Neural cell (in vitro differentiated cells): ENCODE results near the gene TMCC1. TPM values are rescaled to one million over a fixed set of nuclear protein-coding genes. Genes with fewer than 3 reads are reported as not detected.

ENCODE experiments used
- H2AFZ ChIP-seq: fragments of 200-600, 300-800 bp; sonication (generic), shearing (Covaris generic); 2 replicates; pipeline ENCODE4 v1.6.0; 2014; ENCODE audit warnings: low read depth, mild to moderate bottlenecking, antibody characterized with exemption, low read length, moderate library complexity
- H3F3A ChIP-seq: fragments of 200-600 bp; shearing (Covaris generic); 2 replicates; pipeline ENCODE4 v1.6.1; 2016; ENCODE audit warnings: mild to moderate bottlenecking, moderate library complexity, mixed read lengths, antibody characterized with exemption, low read length; ENCODE audit not compliant: insufficient read depth, poor library complexity, severe bottlenecking
- H3K27ac ChIP-seq: fragments of 200-600, 300-800 bp; sonication (generic), shearing (Covaris generic); 2 replicates; pipeline ENCODE4 v1.5.1; 2014; ENCODE audit warnings: mild to moderate bottlenecking, low read length, moderate library complexity
- H3K27me3 ChIP-seq: fragments of 300-800, 200-600 bp; sonication (generic), shearing (Covaris generic); 2 replicates; pipeline ENCODE4 v1.6.0; 2014; ENCODE audit warnings: mild to moderate bottlenecking, low read depth, low read length, moderate library complexity; ENCODE audit not compliant: insufficient read depth
- H3K36me3 ChIP-seq: fragments of 300-800, 200-600 bp; sonication (generic), shearing (Covaris generic); 2 replicates; pipeline ENCODE4 v1.5.1; 2014; ENCODE audit warnings: mild to moderate bottlenecking, antibody characterized with exemption, low read length, moderate library complexity; ENCODE audit not compliant: insufficient read depth
- H3K4me2 ChIP-seq: fragments of 300-800, 200-600 bp; sonication (generic), shearing (Covaris generic); 2 replicates; pipeline ENCODE4 v1.6.0; 2014; ENCODE audit warnings: mild to moderate bottlenecking, low read length
- H3K4me3 ChIP-seq: fragments of 300-800, 200-600 bp; sonication (generic), shearing (Covaris generic); 2 replicates; pipeline ENCODE4 v1.5.1; 2014; ENCODE audit warnings: mild to moderate bottlenecking, low read length, moderate library complexity
- H3K79me2 ChIP-seq: fragments of 200-600 bp; shearing (Covaris generic); replicated peaks from 2 replicates; pipeline ENCODE4 v1.6.0; 2014; ENCODE audit warnings: mild to moderate bottlenecking, low read length, moderate library complexity; ENCODE audit not compliant: insufficient read depth
- H3K9ac ChIP-seq: fragments of 300-800, 200-600 bp; sonication (generic), shearing (Covaris generic); 2 replicates; pipeline ENCODE4 v1.6.1; 2016; ENCODE audit warnings: mild to moderate bottlenecking, low read length, mixed read lengths
- H3K9me2 ChIP-seq: fragments of 200-600 bp; shearing (Covaris generic); 2 replicates; pipeline ENCODE4 v1.6.1; 2016; ENCODE audit warnings: mild to moderate bottlenecking, low read length, mixed read lengths; ENCODE audit not compliant: insufficient read depth
- H3K9me3 ChIP-seq: fragments of 200-600, 300-800 bp; sonication (generic), shearing (Covaris generic); 2 replicates; pipeline ENCODE4 v1.6.1; 2016; ENCODE audit warnings: mild to moderate bottlenecking, mixed run types, low read length, moderate library complexity, mixed read lengths
- H4K20me1 ChIP-seq: fragments of 200-600 bp; shearing (Covaris generic); 2 replicates; pipeline ENCODE4 v1.6.1; 2016; ENCODE audit warnings: mild to moderate bottlenecking, mixed run types; ENCODE audit not compliant: insufficient read depth
- CTCF ChIP-seq: fragments of 450-650 bp; IDR thresholded peaks from 2 replicates; pipeline ENCODE4 v1.5.1; 2014; ENCODE audit warnings: antibody characterized with exemption, mild to moderate bottlenecking, moderate library complexity; ENCODE audit not compliant: poor library complexity, severe bottlenecking
- EP300 ChIP-seq: fragments of 450-650 bp; conservative IDR thresholded peaks from 2 replicates; pipeline ENCODE4 v1.6.1; 2014; ENCODE audit warnings: antibody characterized with exemption, mild to moderate bottlenecking, moderate library complexity; ENCODE audit not compliant: poor library complexity, severe bottlenecking
- EZH2 ChIP-seq: fragments of 200-600, 300-800 bp; shearing (Covaris generic), sonication (generic); IDR thresholded peaks from 2 replicates; pipeline ENCODE4 v1.6.1; 2014; ENCODE audit warnings: antibody characterized with exemption, low read length, borderline replicate concordance, mild to moderate bottlenecking; ENCODE audit not compliant: insufficient read depth, poor library complexity, severe bottlenecking
- MXI1 ChIP-seq: fragments of 450-650 bp; conservative IDR thresholded peaks from 2 replicates; pipeline ENCODE4 v1.6.1; 2014; ENCODE audit warnings: antibody characterized with exemption, mild to moderate bottlenecking; ENCODE audit not compliant: poor library complexity, severe bottlenecking
- POLR2AphosphoS5 ChIP-seq: IDR thresholded peaks from 2 replicates; pipeline ENCODE4 v1.6.1; 2012
- RAD21 ChIP-seq: fragments of 450-650 bp; conservative IDR thresholded peaks from 2 replicates; pipeline ENCODE4 v1.6.1; 2014; ENCODE audit warnings: antibody characterized with exemption, mild to moderate bottlenecking, moderate library complexity
- SMC3 ChIP-seq: fragments of 450-650 bp; conservative IDR thresholded peaks from 2 replicates; pipeline ENCODE4 v1.6.1; 2014; ENCODE audit warnings: antibody characterized with exemption, mild to moderate bottlenecking, moderate library complexity; ENCODE audit not compliant: poor library complexity
- TAF1 ChIP-seq: IDR thresholded peaks from 2 replicates; pipeline ENCODE4 v1.6.1; 2012; ENCODE audit warnings: low read depth
- polyA plus RNA-seq: library from polyadenylated mRNA; depleted of rRNA; stranded (reverse); fragments of >200 nt; gene quantifications from 2 replicates; pipeline ENCODE4 v1.2.3, GENCODE V29; 2014
- TF ChIP-seq, protein P1 (sequence below): IDR thresholded peaks from 2 replicates; pipeline ENCODE4 v1.6.1; 2012; ENCODE audit warnings: borderline replicate concordance

TMCC1 gene
- polyA plus RNA-seq, 1 donor from 2014 or later, result 25.0 TPM

DNA sequence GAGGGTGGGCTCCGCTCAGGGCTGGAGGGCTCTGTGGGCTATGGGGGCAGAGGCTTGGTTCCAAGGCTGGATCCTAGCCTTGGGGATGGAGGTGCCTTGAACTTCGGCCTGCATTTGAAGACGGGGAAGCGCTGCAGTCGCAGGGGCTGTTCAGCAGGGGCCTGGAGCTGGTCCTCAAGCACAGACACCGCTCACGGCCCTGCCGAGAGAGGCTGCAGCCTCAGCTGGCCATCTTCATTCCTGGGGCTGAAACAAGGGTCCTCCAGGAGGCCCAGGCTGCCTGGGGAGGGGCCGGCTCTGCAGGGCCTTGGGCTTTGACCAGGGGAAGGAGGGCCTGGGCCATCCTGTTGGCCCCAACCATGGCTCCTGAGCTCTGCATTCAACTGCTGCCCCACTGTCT, 261.5 kb downstream of the TMCC1 start:
- Histone ChIP-seq H3F3A (no peaks in the 10 kb centered on the region), H2AFZ (no peak overlapping the region)

GRCh38 chr3:129629011-129629410, 264.5 kb downstream of the TMCC1 start:
- Histone ChIP-seq H3K27me3 (peaks cover 14% of the 10 kb centered on the region), H2AFZ (no peak overlapping the region), H3K36me3 (no peaks in the 10 kb centered on the region), H3K9ac (no peak overlapping the region), H3K27ac (no peak overlapping the region), H4K20me1 (no peaks in the 10 kb centered on the region), H3K79me2 (no peaks in the 10 kb centered on the region), H3K4me2 (no peak overlapping the region), H3K9me3 (no peaks in the 10 kb centered on the region), H3K9me2 (no peaks in the 10 kb centered on the region), H3K4me3 (no peak overlapping the region), H3F3A (no peaks in the 10 kb centered on the region)
- TF ChIP-seq CTCF (no peak), MXI1 (no peak), EZH2 (no peak), SMC3 (no peak), POLR2AphosphoS5 (no peak)

More for the DNA sequence above, 261.5 kb downstream of the TMCC1 start:
- no peaks in the 10 kb centered on the region for H4K20me1 ChIP-seq
- H3K4me3 ChIP-seq, result no peak overlapping the region
- no peaks in the 10 kb centered on the region for H3K9me2 ChIP-seq
- H3K9me3 ChIP-seq, result peaks cover 3% of the 10 kb centered on the region
- no peak overlapping the region for H3K27ac ChIP-seq
- H3K79me2 ChIP-seq, result no peaks in the 10 kb centered on the region
- no peak overlapping the region for H3K4me2 ChIP-seq
- H3K9ac ChIP-seq, result no peak overlapping the region
- H3K27me3 ChIP-seq, result peaks cover 8% of the 10 kb centered on the region
- TF ChIP-seq MXI1 (no peak), RAD21 (no peak), TAF1 (no peak), EZH2 (no peak), SMC3 (no peak), EP300 (no peak), POLR2AphosphoS5 (no peak), CTCF (no peak)
- TF ChIP-seq, protein P1, sequence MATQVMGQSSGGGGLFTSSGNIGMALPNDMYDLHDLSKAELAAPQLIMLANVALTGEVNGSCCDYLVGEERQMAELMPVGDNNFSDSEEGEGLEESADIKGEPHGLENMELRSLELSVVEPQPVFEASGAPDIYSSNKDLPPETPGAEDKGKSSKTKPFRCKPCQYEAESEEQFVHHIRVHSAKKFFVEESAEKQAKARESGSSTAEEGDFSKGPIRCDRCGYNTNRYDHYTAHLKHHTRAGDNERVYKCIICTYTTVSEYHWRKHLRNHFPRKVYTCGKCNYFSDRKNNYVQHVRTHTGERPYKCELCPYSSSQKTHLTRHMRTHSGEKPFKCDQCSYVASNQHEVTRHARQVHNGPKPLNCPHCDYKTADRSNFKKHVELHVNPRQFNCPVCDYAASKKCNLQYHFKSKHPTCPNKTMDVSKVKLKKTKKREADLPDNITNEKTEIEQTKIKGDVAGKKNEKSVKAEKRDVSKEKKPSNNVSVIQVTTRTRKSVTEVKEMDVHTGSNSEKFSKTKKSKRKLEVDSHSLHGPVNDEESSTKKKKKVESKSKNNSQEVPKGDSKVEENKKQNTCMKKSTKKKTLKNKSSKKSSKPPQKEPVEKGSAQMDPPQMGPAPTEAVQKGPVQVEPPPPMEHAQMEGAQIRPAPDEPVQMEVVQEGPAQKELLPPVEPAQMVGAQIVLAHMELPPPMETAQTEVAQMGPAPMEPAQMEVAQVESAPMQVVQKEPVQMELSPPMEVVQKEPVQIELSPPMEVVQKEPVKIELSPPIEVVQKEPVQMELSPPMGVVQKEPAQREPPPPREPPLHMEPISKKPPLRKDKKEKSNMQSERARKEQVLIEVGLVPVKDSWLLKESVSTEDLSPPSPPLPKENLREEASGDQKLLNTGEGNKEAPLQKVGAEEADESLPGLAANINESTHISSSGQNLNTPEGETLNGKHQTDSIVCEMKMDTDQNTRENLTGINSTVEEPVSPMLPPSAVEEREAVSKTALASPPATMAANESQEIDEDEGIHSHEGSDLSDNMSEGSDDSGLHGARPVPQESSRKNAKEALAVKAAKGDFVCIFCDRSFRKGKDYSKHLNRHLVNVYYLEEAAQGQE, result no peak
- H3K36me3 ChIP-seq, result no peaks in the 10 kb centered on the region
